ENCODE measurements around the gene PIP4K2B.

PIP4K2B gene

GRCh38 chr17:38748892-38749222 is 50.5 kb downstream of the PIP4K2B start:
- H3K4me3 ChIP-seq (replicated peaks; ENCODE audit: low read depth, low read length) = peak overlapping the region; percentile 91
- no peak for DNase-seq (ENCODE audit: low read depth)
- TF ChIP-seq CTCF (IDR thresholded peaks at IDR 0.05; ENCODE audit: low read length, missing control alignments) = no peak

- H3K4me3 ChIP-seq (replicated peaks; ENCODE audit: low read depth, low read length) = peak within 1 kb of the TSS; percentile 91
- peak; percentile 92 for DNase-seq (ENCODE audit: low read depth)
- no peak for TF ChIP-seq CTCF (IDR thresholded peaks at IDR 0.05; ENCODE audit: low read length, missing control alignments)
Observed at GRCh38 chr17:38748149-38748891, 51.0 kb downstream of the PIP4K2B start, which contains the start of gene PCGF2. TSS of gene PCGF2 (minus strand) at chr17:38748336. CDS start at chr17:38740402, 7,934 bp downstream.

GRCh38 chr17:38747463-38748148 is 51.8 kb downstream of the PIP4K2B start:
- TF ChIP-seq CTCF (IDR thresholded peaks at IDR 0.05; ENCODE audit: low read length, missing control alignments) = no peak
- no peak for DNase-seq (ENCODE audit: low read depth)

GRCh38 chr17:38746849-38747462 is 52.4 kb downstream of the PIP4K2B start:
- no peak for DNase-seq (ENCODE audit: low read depth)
- TF ChIP-seq CTCF (IDR thresholded peaks at IDR 0.05; ENCODE audit: low read length, missing control alignments) = no peak
- H3K4me3 ChIP-seq (replicated peaks; ENCODE audit: low read depth, low read length) = peak overlapping the region; percentile 91

More at GRCh38 chr17:38747463-38748148, 51.8 kb downstream of the PIP4K2B start:
- H3K4me3 ChIP-seq (replicated peaks; ENCODE audit: low read depth, low read length) = peak overlapping the region; percentile 91

- peak overlapping the region; percentile 91 for H3K4me3 ChIP-seq (replicated peaks; ENCODE audit: low read depth, low read length)
- no peak for DNase-seq (ENCODE audit: low read depth)
- TF ChIP-seq CTCF (IDR thresholded peaks at IDR 0.05; ENCODE audit: low read length, missing control alignments) = no peak
Observed at GRCh38 chr17:38746004-38746848, 53.1 kb downstream of the PIP4K2B start.

- no peak for DNase-seq (ENCODE audit: low read depth)
- no peak overlapping the region for H3K4me3 ChIP-seq (replicated peaks; ENCODE audit: low read depth, low read length)
- no peak for TF ChIP-seq CTCF (IDR thresholded peaks at IDR 0.05; ENCODE audit: low read length, missing control alignments)
Observed at GRCh38 chr17:38745545-38745944, 53.8 kb downstream of the PIP4K2B start.

All from fibroblast of pulmonary artery (primary cell).